ENCODE data around the gene JUN.

JUN gene

GRCh38 chr1:58813801-58814200 lies 30.0 kb upstream of the JUN start:
- no peaks in the 10 kb centered on the region for H3K36me3 ChIP-seq (ENCODE audit: control insufficient read depth in 2 of 2, insufficient read depth in 1 of 2, low read length in 2 of 2)
- ChIA-PET POLR2A (interaction anchor here (0.7 kb wide), 1 partner anchor 249 kb away, joined by 6 read pairs; no protein-coding TSS in a partner anchor), CTCF (interaction anchor here (1.3 kb wide), 1 partner anchor 36 kb away, joined by 3 read pairs; no protein-coding TSS in a partner anchor)
- no peak overlapping the region for H3K27ac ChIP-seq (ENCODE audit: extremely low read depth, low read depth, low read length)
- no peak overlapping the region for H3K4me3 ChIP-seq (ENCODE audit: low read depth, low read length)
- no peaks in the 10 kb centered on the region for H3K9me3 ChIP-seq (ENCODE audit: control insufficient read depth, insufficient read depth, low read depth, low read length)
- H3K4me1 ChIP-seq (ENCODE audit: control insufficient read depth, insufficient read depth, low read length) = peaks cover 7% of the 10 kb centered on the region
- TF ChIP-seq ZFHX2 (tag by site-specific recombination; conservative IDR thresholded peaks at IDR 0.05) = no peak
- TF ChIP-seq KLF10 (tag by site-specific recombination; IDR thresholded peaks at IDR 0.05) = no peak
- no peak for TF ChIP-seq ZXDB (tag by site-specific recombination; IDR thresholded peaks at IDR 0.05)
- no peak for TF ChIP-seq ZNF654 (tag by site-specific recombination; IDR thresholded peaks at IDR 0.05; ENCODE audit: low read depth)
- no peak for TF ChIP-seq ZNF510 (tag by site-specific recombination; IDR thresholded peaks at IDR 0.05; ENCODE audit: insufficient replicate concordance)
- TF ChIP-seq ZNF658 (tag by site-specific recombination; IDR thresholded peaks at IDR 0.05) = no peak
- no peak for TF ChIP-seq ZFP41 (tag by site-specific recombination; IDR thresholded peaks at IDR 0.05; ENCODE audit: borderline replicate concordance)
- no peak for TF ChIP-seq HOXD13 (CRISPR knock-in tag; IDR thresholded peaks at IDR 0.05; ENCODE audit: borderline replicate concordance)
- TF ChIP-seq ZNF16 (tag by site-specific recombination; IDR thresholded peaks at IDR 0.05; ENCODE audit: low read depth) = no peak
- no peak for TF ChIP-seq ZNF837 (tag by site-specific recombination; IDR thresholded peaks at IDR 0.05)
- TF ChIP-seq ZBTB1 (tag by site-specific recombination; IDR thresholded peaks at IDR 0.05) = no peak
- TF ChIP-seq ZFP3 (tag by site-specific recombination; IDR thresholded peaks at IDR 0.05; ENCODE audit: low read depth) = no peak
- TF ChIP-seq ZNF18 (tag by site-specific recombination; IDR thresholded peaks at IDR 0.05) = no peak
- no peak for TF ChIP-seq ZNF624 (tag by site-specific recombination; IDR thresholded peaks at IDR 0.05)
- TF ChIP-seq ATF2 (tag by site-specific recombination; IDR thresholded peaks at IDR 0.05; ENCODE audit: low read depth) = no peak
- TF ChIP-seq REPIN1 (tag by site-specific recombination; IDR thresholded peaks at IDR 0.05; ENCODE audit: low read depth) = no peak
- TF ChIP-seq HIC1 (tag by site-specific recombination; IDR thresholded peaks at IDR 0.05) = no peak
- TF ChIP-seq ZNF843 (tag by site-specific recombination; IDR thresholded peaks at IDR 0.05) = no peak
- no peak for TF ChIP-seq ZNF529 (tag by site-specific recombination; IDR thresholded peaks at IDR 0.05; ENCODE audit: insufficient replicate concordance)

GRCh38 chr1:58813361-58813760 lies 29.5 kb upstream of the JUN start:
- Histone ChIP-seq H3K4me3 (ENCODE audit: low read depth, low read length) (no peak overlapping the region), H3K9me3 (ENCODE audit: control insufficient read depth, insufficient read depth, low read depth, low read length) (no peaks in the 10 kb centered on the region), H3K4me1 (ENCODE audit: control insufficient read depth, insufficient read depth, low read length) (peaks cover 7% of the 10 kb centered on the region), H3K36me3 (ENCODE audit: control insufficient read depth in 2 of 2, insufficient read depth in 1 of 2, low read length in 2 of 2) (no peaks in the 10 kb centered on the region), H3K27ac (ENCODE audit: extremely low read depth, low read depth, low read length) (no peak overlapping the region)
- CTCF ChIA-PET = interaction anchor here (1.3 kb wide), 1 partner anchor 35 kb away, joined by 3 read pairs; no protein-coding TSS in a partner anchor
- POLR2A ChIA-PET = no interaction called here
- no peak for TF ChIP-seq ZNF501 (tag by site-specific recombination; IDR thresholded peaks at IDR 0.05)
- no peak for TF ChIP-seq ZNF585B (tag by site-specific recombination; IDR thresholded peaks at IDR 0.05)
- TF ChIP-seq SCRT2 (tag by site-specific recombination; IDR thresholded peaks at IDR 0.05) = no peak
- no peak for TF ChIP-seq GLI4 (tag by site-specific recombination; IDR thresholded peaks at IDR 0.05)
- no peak for TF ChIP-seq ZNF558 (tag by site-specific recombination; IDR thresholded peaks at IDR 0.05)
- no peak for TF ChIP-seq ZNF555 (tag by site-specific recombination; conservative IDR thresholded peaks at IDR 0.05)
- no peak for TF ChIP-seq ZNF37A (tag by site-specific recombination; IDR thresholded peaks at IDR 0.05)
- TF ChIP-seq ZNF777 (tag by site-specific recombination; IDR thresholded peaks at IDR 0.05; ENCODE audit: borderline replicate concordance) = no peak
- TF ChIP-seq ZSCAN16 (tag by site-specific recombination; IDR thresholded peaks at IDR 0.05) = no peak
- no peak for TF ChIP-seq ZNF48 (tag by site-specific recombination; IDR thresholded peaks at IDR 0.05)
- TF ChIP-seq ZBTB20 (tag by site-specific recombination; IDR thresholded peaks at IDR 0.05) = no peak
- no peak for TF ChIP-seq OSR2 (tag by site-specific recombination; IDR thresholded peaks at IDR 0.05)
- TF ChIP-seq KLF1 (tag by site-specific recombination; IDR thresholded peaks at IDR 0.05) = no peak
- no peak for TF ChIP-seq ZNF514 (tag by site-specific recombination; IDR thresholded peaks at IDR 0.05)
